ENCODE results near the gene ACOXL. TPM values are rescaled to one million over a fixed set of nuclear protein-coding genes. Genes with fewer than 3 reads are reported as not detected.

ACOXL gene
- total and polyA plus RNA-seq, 9 of the 15 experiments (the other 6 are each of a cell fraction or from before 2014, with no cell fraction given) = 0.31 to 0.56 TPM; not detected in 7

GRCh38 chr2:110852541-110853263 is 120.3 kb downstream of the ACOXL start:
- in situ Hi-C loops (cut with MboI) (no loop called here), intact Hi-C loops (cut with micrococcal nuclease) (no loop called here)
- Histone ChIP-seq H3K27me3 (ENCODE audit: control insufficient read depth in 2 of 2, insufficient read depth in 2 of 2, low read length in 2 of 2) (peaks cover 19 to 38% of the 10 kb centered on the region in 2 experiments), H3K9ac (ENCODE audit: insufficient read depth in 1 of 2, low read depth in 2 of 2, low read length in 2 of 2) (no peak overlapping the region), H3K4me1 (replicated peaks in 1 of 2; ENCODE audit: control insufficient read depth in 2 of 2, insufficient read depth in 2 of 2, low read length in 2 of 2) (no peaks in the 10 kb centered on the region), H3K9me3 (replicated peaks; ENCODE audit: control insufficient read depth, insufficient read depth, low read depth, low read length) (no peaks in the 10 kb centered on the region), H3K4me2 (ENCODE audit: insufficient read depth, low read length) (no peak overlapping the region), H3K4me3 (no peak overlapping the region), H4K20me1 (replicated peaks; ENCODE audit: control insufficient read depth, insufficient read depth, low read length) (no peaks in the 10 kb centered on the region), H3K79me2 (ENCODE audit: control insufficient read depth, insufficient read depth, low read length) (no peaks in the 10 kb centered on the region), H3K27ac (ENCODE audit: extremely low read depth, low read depth, low read length) (no peak overlapping the region), H2AFZ (ENCODE audit: low read depth, low read length) (no peak overlapping the region), H3K9me1 (ENCODE audit: control insufficient read depth, insufficient read depth, low read length) (no peaks in the 10 kb centered on the region), H3K36me3 (ENCODE audit: control insufficient read depth, insufficient read depth, low read length) (no peaks in the 10 kb centered on the region)
- no peak for FAIRE-seq
- no peak for DNase-seq (ENCODE audit: extremely low read depth in 1 of 4, low spot score in 3 of 4)
- ChIA-PET POLR2A (no interaction called here), CTCF (ENCODE audit: low intra/inter-chr PET ratio) (no interaction called here)
- BruUV-seq (replicated peaks) = no TSS peak
- no peak for ATAC-seq
- WGBS (ENCODE audit: insufficient coverage, low coverage, missing lambda C conversion rate) = 2% methylated on average over 8 of the region's 8 CpGs
- no peak for TF ChIP-seq AFF1 (IDR thresholded peaks at IDR 0.05; ENCODE audit: low read depth in 1 of 2, partially characterized antibody in 2 of 2)
- TF ChIP-seq GABPB1 (CRISPR knock-in tag; IDR thresholded peaks at IDR 0.05) = no peak
- no peak for TF ChIP-seq ZNF583 (CRISPR knock-in tag; IDR thresholded peaks at IDR 0.05)
- TF ChIP-seq BRF1 (IDR thresholded peaks at IDR 0.05; ENCODE audit: borderline replicate concordance, extremely low read depth, insufficient read length) = no peak
- no peak for TF ChIP-seq SMARCA5 (IDR thresholded peaks at IDR 0.05)
- no peak for TF ChIP-seq XRCC3 (IDR thresholded peaks at IDR 0.05)
- no peak for TF ChIP-seq EHMT2 (IDR thresholded peaks at IDR 0.05)
- no peak for TF ChIP-seq ZNF407 (IDR thresholded peaks at IDR 0.05; ENCODE audit: low read depth)
- no peak for TF ChIP-seq SRF (CRISPR knock-in tag; IDR thresholded peaks at IDR 0.05)

Data from K562 (cell line).